GM19023 (cell line): ENCODE measurements around the gene STEAP3.
"Not testable (repeated sequence)": the region's sequence is repeated elsewhere in the genome, so short reads cannot be mapped to it uniquely, and the experiment has no call there.

Source experiments
- ATAC-seq: cut with Tn5 transposase; IDR thresholded peaks from one replicate; pipeline ENCODE4 v1.9.1; 2021; ENCODE audit warnings: mild to moderate bottlenecking, moderate library complexity; ENCODE audit not compliant: unreplicated experiment

The STEAP3 gene

GRCh38 chr2:119260646-119261492 lies 37.2 kb downstream of the STEAP3 start:
- no peak for ATAC-seq

- no peak for ATAC-seq
Measured at GRCh38 chr2:119261493-119262225, 38.0 kb downstream of the STEAP3 start.

- no peak for ATAC-seq
Measured at GRCh38 chr2:119263025-119263424, 39.4 kb downstream of the STEAP3 start.

GRCh38 chr2:119263656-119264055 lies 40.0 kb downstream of the STEAP3 start:
- no peak for ATAC-seq

- ATAC-seq, result peak; percentile 93
Measured at GRCh38 chr2:119264781-119265692, 41.4 kb downstream of the STEAP3 start.

- ATAC-seq, result no peak
Measured at GRCh38 chr2:119265693-119266066, 42.0 kb downstream of the STEAP3 start.

- ATAC-seq, result no peak
Measured at GRCh38 chr2:119266091-119266589, 42.5 kb downstream of the STEAP3 start.

- ATAC-seq, result no peak
Measured at GRCh38 chr2:119267604-119268003, 44.0 kb downstream of the STEAP3 start.

- no peak for ATAC-seq
Measured at GRCh38 chr2:119276864-119277263, 53.2 kb downstream of the STEAP3 start.

- not testable (repeated sequence) for ATAC-seq
Measured at GRCh38 chr2:119278385-119278784, 54.8 kb downstream of the STEAP3 start.

GRCh38 chr2:119278946-119279345 lies 55.3 kb downstream of the STEAP3 start:
- no peak for ATAC-seq

- no peak for ATAC-seq
Measured at GRCh38 chr2:119279666-119280065, 56.0 kb downstream of the STEAP3 start.

- no peak for ATAC-seq
Measured at GRCh38 chr2:119280680-119281079, 57.0 kb downstream of the STEAP3 start.

- no peak for ATAC-seq
Measured at GRCh38 chr2:119282146-119282995, 58.7 kb downstream of the STEAP3 start.

GRCh38 chr2:119282996-119283511 lies 59.4 kb downstream of the STEAP3 start:
- ATAC-seq, result no peak

GRCh38 chr2:119283873-119284331 lies 60.3 kb downstream of the STEAP3 start:
- no peak for ATAC-seq

- no peak for ATAC-seq
Measured at GRCh38 chr2:119286661-119287060, 63.0 kb downstream of the STEAP3 start.

- ATAC-seq, result no peak
Measured at GRCh38 chr2:119288576-119288975, 64.9 kb downstream of the STEAP3 start.

GRCh38 chr2:119289093-119289492 lies 65.5 kb downstream of the STEAP3 start:
- ATAC-seq, result no peak

- ATAC-seq, result no peak
Measured at GRCh38 chr2:119289642-119290041, 66.0 kb downstream of the STEAP3 start.
